ENCODE measurements around the gene PLRG1. TPM values are rescaled to one million over a fixed set of nuclear protein-coding genes. Genes with fewer than 3 reads are reported as not detected.
"Not testable (repeated sequence)": the region's sequence is repeated elsewhere in the genome, so short reads cannot be mapped to it uniquely, and the experiment has no call there.

Gene PLRG1
- 47.5 and 121 TPM in 2 replicates for total RNA-seq (2014; rRNA removed; shearing (Covaris generic))

DNA sequence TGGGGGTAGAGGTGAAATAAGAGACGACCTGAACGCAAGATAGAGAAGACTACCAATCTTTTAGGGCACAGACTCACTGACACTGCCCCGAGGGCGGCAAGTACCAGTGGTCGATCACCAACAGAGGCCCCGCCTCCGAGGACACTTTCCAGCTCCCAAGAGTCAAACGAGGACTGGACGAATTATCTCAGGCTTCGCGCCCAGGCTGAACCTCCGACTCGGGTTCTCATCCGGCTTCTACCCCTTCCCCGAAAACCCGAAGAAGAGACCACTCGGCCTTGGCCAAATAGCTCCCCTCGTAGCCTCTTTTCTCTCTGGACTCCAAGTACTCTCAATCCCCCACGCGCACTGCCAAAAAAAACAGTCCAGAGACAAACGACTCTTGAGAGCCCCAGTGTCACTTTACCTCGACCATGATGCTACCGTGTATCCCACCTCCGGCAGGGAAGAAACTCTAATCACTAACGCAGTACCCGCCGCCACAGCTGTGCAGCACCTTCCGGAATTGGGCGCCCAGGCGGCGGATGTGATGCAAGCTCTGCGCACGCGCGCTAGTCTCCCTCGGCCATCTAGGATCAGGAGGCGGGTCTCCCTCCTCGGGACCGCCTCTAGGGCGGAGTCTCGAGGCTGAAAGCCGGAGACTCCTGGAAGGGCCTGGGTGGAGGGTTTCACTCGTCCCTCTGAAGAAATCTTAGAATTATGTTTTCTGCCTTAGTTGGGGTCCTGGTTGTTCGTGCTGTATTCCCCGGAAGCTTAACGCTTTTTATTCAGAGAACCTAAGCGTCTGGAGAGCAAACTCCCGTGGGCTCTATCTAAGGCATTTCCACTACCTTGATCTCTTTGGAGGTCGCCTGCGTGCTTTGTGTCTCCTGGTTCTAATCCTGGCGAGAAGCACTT, at the start of gene PLRG1:
PLRG1 (minus strand) TSS at position 507 of the 897 bp plus-strand sequence; CDS start at position 415, 92 bp downstream.
- DNase-seq (ENCODE audit: low spot score): peak; percentile 95
- in situ Hi-C loops (cut with HindIII; ENCODE audit: low sequenced_read_pairs): no loop called here

DNA sequence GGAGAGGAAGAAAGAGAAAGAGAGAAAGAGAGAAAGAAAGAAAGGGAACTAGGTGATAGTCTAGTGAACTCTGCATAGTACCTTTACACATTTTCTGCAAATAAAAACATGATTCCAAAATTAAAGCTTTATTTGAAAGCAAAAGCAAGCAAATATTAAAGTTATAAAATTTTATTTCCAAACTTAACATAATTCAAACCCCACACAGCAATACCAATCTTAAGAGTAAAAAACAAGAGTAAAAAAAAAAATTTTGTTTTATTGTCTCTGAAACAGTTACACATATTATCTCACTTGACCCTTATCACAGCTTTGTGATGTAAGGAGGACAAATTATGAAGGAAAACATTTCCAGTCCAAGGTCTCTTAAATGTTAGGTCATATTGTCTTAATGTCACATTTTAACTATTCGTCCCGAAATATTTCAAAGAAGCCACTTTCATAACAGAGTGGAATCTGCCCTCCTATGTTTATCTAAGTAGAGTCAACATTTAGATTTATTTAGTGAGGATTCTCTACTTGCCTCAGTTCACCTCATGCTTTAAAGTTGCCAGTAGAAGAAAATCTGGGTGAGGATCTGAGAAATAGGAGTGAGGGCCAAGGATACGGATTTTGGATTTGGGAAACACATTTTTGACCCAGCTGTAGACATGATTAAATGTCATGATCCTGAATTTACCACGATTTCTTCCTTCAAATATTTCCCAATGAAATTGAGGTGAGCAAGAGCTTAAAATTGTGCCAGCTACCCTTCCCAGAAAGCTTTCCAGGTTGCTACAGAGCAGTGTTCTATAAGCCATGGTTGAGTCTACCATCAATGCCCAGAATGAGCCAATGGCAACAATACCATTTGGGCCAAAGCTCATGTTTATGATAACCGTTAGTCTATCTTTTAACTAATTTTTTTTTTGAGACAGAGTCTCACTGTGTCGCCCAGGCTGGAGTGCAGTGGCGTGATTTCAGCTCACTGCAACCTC, 47.9 kb upstream of the PLRG1 start:
- in situ Hi-C loops (cut with HindIII; ENCODE audit: low sequenced_read_pairs): no loop called here
- DNase-seq (ENCODE audit: low spot score): no peak

DNA sequence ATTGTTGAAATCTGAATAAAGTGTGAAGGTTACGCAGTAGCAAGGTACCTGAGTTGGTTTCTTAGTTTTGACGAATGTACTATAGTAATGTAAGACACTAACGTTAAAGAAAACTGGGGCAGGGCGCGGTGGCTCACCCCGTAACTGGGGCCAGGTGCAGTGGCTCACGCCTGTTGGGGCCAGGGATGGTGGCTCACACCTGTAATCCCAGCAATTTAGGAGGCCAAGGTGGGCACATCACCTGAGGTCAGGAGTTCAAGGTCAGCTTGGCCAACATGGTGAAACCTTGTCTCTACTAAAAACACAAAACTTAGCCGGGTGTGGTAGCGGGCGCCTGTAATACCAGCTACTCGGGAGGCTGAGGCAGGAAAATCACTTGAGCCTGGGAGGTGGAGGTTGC, 47.1 kb upstream of the PLRG1 start:
- in situ Hi-C loops (cut with HindIII; ENCODE audit: low sequenced_read_pairs); DNase-seq (ENCODE audit: low spot score): not testable (repeated sequence)

DNA sequence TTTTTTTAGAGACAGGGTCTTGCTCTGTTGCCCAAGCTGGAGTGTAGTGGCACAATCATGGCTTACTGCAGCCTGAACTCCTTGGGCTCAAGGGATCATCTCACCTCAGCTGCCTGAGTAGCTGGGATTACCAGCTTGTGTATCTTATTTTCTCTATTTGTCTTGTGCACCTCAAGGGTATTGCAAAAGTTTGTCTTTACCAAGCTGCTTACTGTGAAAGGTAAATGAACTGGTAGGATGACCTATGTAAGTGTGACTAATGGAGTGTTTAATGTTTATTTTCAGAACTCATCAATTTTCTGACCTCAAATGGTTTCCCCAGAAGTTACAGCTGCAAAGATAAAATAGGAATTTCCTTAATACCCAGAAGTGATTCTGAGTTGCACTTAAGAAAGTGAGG, 45.6 kb upstream of the PLRG1 start:
- in situ Hi-C loops (cut with HindIII; ENCODE audit: low sequenced_read_pairs): no loop called here
- DNase-seq (ENCODE audit: low spot score): no peak

DNA sequence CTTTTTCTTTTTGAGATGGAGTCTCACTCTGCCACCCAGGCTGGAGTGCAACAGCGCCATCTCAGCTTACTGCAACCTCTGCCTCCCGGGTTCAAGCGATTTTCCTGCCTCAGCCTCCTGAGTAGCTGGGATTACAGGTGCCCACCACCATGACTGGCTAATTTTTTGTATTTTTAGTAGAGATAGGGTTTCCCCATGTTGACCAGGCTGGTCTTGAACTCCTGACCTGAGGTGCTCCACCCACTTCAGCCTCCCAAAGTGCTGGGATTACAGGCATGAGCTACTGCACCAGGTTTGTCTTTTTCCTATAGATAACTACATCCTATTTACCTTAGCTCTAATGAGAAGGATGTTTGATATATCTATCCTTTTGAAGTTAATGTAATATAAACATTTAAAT, 44.1 kb upstream of the PLRG1 start:
- in situ Hi-C loops (cut with HindIII; ENCODE audit: low sequenced_read_pairs); DNase-seq (ENCODE audit: low spot score): not testable (repeated sequence)

DNA sequence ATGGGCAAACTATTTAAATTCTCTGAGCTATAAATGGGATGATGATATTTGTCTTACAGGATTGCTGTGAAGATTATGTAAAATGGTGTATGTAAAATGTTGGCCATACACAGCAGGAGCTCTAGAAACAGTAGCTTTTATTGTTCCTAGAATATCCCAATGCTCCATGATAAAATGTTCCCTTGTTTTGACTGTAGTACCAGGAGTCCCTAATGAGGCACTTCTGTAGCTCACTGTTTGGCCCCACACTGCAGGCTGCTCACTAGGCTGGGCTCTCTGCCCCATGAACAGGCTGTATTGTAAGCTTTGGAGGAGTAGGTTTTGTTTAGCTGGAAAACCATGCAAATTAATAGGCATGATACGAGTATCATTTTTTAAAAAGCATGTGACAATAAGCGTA, 43.7 kb upstream of the PLRG1 start:
- DNase-seq (ENCODE audit: low spot score): no peak
- in situ Hi-C loops (cut with HindIII; ENCODE audit: low sequenced_read_pairs): no loop called here

DNA sequence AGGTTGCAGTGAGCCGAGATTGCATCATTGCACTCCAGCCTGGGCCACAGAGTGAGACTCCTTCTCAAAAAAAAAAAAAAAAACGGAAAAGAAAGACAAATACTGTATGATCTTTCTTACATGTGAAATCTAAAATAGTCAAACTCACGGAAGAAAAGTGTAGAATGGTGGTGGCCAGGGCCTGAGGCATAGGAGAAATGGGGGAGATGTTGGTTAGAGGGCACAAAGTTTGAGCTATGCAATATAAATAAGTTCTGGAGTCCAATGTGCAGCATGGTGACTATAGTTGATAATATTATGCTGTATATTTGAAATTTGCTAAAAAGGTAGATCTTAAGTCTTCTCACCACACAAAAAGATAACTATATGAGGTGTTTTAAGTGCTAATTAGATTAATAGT, 41.7 kb upstream of the PLRG1 start:
- in situ Hi-C loops (cut with HindIII; ENCODE audit: low sequenced_read_pairs): no loop called here
- no peak for DNase-seq (ENCODE audit: low spot score)

DNA sequence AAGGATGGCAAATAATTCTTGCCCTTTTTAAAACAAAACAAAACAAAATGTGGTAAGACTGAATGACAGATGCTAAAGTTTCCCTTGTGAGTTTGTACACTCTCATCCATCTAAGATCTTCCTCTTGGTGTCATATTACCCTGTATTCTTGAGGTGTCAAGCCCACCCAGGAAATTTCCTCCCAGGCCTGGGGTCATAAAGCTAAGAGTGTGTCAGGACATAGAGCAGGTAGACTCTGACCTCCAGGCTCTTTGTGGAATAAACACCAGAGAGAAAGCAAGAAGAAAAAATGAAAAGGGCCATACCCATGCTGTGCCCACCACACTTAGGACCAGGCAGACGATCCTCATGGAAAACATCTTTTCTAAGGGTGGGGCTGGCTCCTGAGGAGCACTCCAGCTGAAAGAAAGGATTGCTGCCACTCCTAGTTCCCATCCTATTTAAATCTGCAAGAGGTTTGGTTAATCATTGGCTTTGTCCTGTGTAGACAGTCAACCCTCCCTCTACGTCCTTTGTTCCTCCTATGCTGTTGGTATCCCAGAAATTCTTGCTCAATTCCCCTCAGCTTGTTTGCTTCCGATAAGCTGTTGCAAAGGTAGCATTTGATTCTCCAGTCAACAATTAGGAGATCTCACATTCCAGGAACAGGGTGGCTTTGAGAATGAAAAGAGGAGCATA, 40.3 kb upstream of the PLRG1 start, which contains the start of gene FGA:
FGA (minus strand) TSS at position 414 of the 678 bp plus-strand sequence; CDS start at position 359, 55 bp downstream.
- in situ Hi-C loops (cut with HindIII; ENCODE audit: low sequenced_read_pairs): no loop called here
- no peak for DNase-seq (ENCODE audit: low spot score)

DNA sequence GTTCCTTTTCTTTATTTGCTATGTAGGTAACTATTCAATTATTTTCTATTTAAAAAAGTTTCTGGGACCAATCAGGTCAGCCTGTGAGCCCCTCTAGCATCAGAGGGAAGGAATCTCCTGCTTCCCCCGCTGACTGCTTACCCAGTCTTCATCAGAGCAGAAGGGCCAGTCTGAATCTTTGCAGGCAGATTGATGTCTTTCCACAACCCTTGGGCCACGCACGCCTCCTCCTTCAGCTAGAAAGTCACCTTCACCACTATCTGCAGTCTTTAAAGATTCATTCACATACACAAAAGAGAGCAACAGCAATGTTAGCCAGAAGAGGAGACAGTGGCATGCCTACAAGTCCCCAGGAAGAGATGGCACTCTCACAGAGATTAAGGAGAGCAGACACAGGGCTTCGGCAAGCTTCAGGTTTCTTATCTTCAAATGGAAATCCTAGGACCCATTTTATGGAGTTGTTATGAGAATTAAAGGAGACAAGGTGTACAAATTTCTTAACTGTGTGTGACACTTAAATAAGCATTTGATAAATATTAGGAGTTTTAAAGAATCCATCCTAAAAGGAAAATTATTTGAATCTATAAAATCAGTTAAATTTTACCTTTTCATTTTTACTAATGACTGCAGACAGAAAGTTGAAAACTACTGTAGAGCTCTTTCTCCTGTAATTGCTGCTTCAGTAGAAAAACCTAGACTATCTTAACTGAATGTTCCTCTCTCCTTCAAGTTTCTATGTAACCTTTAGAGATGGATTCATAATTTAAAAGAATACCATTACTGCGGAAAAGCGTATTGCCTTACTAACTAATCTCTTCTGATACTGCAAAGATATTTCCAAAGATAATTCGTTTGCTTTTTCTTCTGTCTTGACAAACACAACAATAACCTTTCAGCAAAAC, 39.3 kb upstream of the PLRG1 start:
- DNase-seq (ENCODE audit: low spot score): no peak
- in situ Hi-C loops (cut with HindIII; ENCODE audit: low sequenced_read_pairs): no loop called here

DNA sequence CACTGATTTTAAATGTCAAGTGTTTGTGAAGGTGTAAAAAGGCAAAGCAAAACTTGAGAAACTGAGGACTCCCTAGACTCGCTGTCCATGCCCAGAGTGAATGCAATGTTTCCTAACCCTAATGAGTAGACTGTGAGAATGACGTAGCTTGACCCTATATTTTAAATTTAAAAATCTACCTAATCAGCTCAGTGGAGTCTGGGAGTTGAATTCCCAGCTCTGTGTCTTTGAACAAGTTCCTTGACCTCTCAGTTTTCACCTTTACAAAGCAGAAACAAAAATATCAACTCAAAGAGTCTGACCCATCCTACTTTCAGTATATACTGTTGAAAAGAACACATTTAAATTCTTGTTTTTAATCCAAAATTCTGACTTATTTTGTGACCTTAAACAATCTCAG, 38.0 kb upstream of the PLRG1 start:
- in situ Hi-C loops (cut with HindIII; ENCODE audit: low sequenced_read_pairs): no loop called here
- no peak for DNase-seq (ENCODE audit: low spot score)

DNA sequence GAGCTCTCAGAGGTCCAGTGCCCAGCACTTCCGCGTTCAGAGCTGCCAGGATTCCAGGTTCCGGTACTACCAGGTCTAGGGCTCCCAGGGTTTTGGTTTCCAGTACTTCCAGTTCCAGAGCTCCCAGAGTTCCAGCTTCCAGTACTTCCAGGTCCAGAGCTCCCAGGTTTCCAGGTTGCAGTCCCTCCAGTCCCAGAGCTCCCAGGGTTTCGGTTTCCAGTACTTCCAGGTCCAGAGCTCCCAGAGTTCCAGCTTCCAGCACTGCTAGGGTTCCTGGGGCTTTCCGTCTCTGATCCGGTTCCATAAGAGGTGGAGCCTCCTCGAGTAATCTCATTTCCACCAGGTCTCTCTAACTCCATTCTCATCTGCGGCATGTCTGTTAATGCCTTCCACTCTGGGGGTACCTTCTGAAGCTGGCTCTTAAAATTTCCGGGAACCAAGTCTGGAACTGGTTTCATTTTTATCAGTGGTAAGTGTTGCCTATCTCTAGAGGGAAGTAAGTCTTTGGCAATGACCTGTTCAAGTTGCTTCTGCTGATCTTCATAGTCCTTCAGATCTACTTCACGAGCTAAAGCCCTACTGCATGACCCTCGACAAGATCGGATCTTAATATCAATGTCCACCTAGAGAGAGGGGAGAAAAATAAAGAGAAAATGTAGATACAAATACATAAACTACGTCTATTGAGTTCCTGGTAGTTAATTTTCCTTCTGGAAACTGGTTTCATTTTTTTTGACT, 36.3 kb upstream of the PLRG1 start:
- in situ Hi-C loops (cut with HindIII; ENCODE audit: low sequenced_read_pairs): no loop called here

DNA sequence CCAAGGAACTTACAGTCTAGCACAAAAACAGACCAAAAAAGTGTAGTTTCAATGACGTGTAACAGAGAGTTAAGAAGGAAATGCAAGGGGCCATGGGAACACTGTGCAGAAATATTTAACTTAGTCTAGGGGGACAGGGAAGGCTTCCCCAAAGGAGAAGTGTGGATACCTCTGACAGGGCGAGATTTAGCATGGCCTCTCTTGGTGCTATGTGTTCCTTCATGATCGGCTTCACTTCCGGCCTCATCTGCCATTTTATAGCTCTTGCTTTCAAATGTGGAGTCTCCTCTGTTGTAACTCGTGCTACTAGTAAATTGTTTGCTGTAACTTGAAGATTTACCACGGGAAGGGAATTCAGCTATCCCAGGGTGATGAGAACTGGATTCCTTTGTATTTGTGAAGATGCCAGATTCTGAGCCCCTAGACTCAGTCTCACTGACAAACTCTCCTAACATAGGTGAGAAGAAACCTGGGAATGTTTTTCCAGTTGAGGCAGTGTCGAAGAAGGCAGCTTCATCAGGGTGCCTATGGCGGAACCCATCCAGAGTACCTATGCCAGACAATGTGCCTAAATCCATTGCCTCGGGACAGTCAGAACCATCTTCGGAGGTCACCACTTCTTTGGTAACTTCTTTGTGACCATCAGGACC, 35.3 kb upstream of the PLRG1 start:
- DNase-seq (ENCODE audit: low spot score): no peak
- in situ Hi-C loops (cut with HindIII; ENCODE audit: low sequenced_read_pairs): no loop called here

More for the DNA sequence above, 36.3 kb upstream of the PLRG1 start:
- no peak for DNase-seq (ENCODE audit: low spot score)

DNA sequence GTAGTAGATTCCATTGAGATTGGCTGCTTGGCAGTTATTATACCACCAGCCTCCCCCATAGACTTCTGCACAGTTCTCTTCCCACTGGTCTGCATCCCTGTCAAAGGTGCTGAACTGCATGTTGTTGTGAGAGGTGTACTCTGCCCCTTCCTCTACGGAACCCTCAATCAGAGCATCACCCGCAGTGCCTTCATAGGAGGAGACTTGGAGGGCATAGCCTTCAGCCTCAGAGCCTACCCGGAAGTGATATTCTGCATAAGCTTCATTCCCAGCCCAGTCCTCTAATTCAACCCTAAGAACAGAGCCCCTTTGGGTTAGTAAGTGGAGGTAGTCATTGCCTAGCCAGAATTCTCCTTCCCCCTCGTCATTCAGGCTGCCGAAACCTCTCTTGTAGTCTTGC, 34.1 kb upstream of the PLRG1 start:
- no peak for DNase-seq (ENCODE audit: low spot score)
- in situ Hi-C loops (cut with HindIII; ENCODE audit: low sequenced_read_pairs): no loop called here

DNA sequence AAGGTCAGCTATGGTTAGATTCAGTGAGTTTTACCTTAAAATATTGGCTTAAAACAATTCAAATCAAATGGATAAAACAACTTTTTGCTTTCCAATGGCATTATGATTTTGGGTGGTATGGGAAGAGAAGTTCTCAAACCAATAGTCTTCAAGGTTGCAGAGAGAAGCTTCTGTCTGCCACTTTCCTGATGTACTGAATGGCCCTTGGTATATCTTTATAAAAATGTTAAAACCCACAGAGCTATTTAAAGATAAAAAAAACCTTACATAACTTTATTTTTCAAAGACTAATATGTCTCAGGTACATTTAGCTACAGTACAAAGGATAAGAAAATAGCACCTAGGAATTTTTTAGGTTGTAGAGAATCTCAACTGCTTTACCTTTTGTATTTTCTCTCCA, 33.5 kb upstream of the PLRG1 start:
- DNase-seq (ENCODE audit: low spot score): no peak
- in situ Hi-C loops (cut with HindIII; ENCODE audit: low sequenced_read_pairs): no loop called here

DNA sequence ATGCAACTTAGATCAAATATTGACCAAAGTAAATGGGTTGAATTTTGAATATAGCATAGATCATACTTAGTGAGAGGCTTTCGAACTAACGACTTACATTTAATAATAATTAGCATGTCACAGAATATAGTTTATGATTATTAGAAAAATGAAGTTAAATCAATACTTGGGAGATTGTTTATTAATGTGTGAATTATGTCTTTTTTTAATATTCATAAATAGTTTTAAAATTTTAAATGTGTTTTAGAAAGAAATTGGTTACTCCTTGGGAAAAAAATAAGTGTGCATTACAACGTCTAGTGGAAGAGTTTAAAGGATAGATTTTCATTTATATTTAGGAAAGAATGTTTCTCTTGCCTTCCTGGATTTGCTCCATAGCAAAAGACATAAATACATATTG, 33.0 kb upstream of the PLRG1 start:
- in situ Hi-C loops (cut with HindIII; ENCODE audit: low sequenced_read_pairs): no loop called here
- no peak for DNase-seq (ENCODE audit: low spot score)

DNA sequence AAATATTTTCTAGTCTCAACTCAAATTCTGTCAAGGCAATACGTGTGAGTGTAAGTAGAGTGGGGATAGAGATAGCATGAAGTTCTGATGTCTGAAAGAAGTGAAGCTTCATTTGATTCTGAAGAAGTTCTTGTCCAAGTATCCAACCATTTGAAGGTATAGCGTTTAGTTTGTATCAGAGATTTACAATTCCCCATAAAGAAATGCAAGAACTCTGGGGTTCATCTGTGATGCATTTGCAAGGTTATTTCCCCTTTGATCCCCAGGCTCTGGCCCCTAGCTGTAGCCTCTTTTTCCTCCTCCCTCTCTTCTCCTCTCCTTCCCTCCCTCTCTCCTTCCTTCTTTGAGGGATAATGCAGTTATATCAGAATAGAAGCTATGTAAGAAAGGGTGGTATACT, 32.5 kb upstream of the PLRG1 start:
- no peak for DNase-seq (ENCODE audit: low spot score)
- in situ Hi-C loops (cut with HindIII; ENCODE audit: low sequenced_read_pairs): no loop called here

DNA sequence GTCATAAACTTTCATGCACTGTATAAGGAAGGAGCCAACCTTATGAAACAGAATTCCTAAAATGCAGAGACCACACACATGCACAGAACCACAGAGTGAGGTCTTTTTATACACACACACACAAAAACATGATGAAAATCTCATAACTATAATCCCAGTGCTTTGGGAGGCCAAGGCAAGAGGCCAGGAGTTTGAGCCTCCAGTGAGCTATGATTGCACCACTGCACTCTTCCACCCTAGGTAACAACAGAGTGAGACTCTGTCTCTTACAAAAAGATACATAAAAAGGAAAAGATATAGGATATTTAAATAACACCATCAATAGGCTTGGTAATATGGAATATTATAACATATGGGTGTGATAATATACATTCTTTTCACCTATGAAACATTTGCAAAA, 29.7 kb upstream of the PLRG1 start:
- in situ Hi-C loops (cut with HindIII; ENCODE audit: low sequenced_read_pairs): no loop called here
- no peak for DNase-seq (ENCODE audit: low spot score)
